RWPE1 (cell line): ENCODE measurements around the gene ARID3A.

Experiments used
- CTCF ChIA-PET: fragments of 350-600 bp; sonication (Branson Sonifier 250); formaldehyde crosslinking; extraction: SDS; loops from one replicate; lab custom pipeline; 2021; lab: Yijun Ruan, JAX
- POLR2A ChIA-PET: fragments of 400-600 bp; formaldehyde crosslinking; extraction: SDS; loops from one replicate; lab custom pipeline; 2020; ENCODE audit warnings: antibody characterized with exemption; ENCODE audit not compliant: low non-redundant PET; lab: Yijun Ruan, JAX
- DNase-seq: peaks from one replicate; pipeline ENCODE4 v3.0.0; 2012; ENCODE audit warnings: low spot score
- H3K27ac ChIP-seq: fragments of 450-650 bp; 2 replicates; pipeline ENCODE4 v1.5.1; 2017
- CTCF ChIP-seq: fragments of 450-650 bp; conservative IDR thresholded peaks from 2 replicates; pipeline ENCODE4 v1.5.1; 2017; ENCODE audit warnings: low read depth, mild to moderate bottlenecking

Gene ARID3A

GRCh38 chr19:918481-919198, 7.2 kb upstream of the ARID3A start:
- CTCF ChIA-PET: interaction anchor here (0.6 kb wide), 2 partner anchors 63 to 92 kb away, joined by 3 read pairs; no protein-coding TSS in a partner anchor
- no peak overlapping the region for H3K27ac ChIP-seq
- POLR2A ChIA-PET: no interaction called here
- TF ChIP-seq CTCF: no peak
- DNase-seq: no peak

- POLR2A ChIA-PET: no interaction called here
- CTCF ChIA-PET: interaction anchor here (0.6 to 1.6 kb wide), 3 partner anchors 36 to 93 kb away, joined by 3 to 7 read pairs (median 4); no protein-coding TSS in a partner anchor
- H3K27ac ChIP-seq: no peak overlapping the region
- no peak for DNase-seq
- TF ChIP-seq CTCF: no peak
Measured at GRCh38 chr19:919199-920050, 6.4 kb upstream of the ARID3A start.

DNA sequence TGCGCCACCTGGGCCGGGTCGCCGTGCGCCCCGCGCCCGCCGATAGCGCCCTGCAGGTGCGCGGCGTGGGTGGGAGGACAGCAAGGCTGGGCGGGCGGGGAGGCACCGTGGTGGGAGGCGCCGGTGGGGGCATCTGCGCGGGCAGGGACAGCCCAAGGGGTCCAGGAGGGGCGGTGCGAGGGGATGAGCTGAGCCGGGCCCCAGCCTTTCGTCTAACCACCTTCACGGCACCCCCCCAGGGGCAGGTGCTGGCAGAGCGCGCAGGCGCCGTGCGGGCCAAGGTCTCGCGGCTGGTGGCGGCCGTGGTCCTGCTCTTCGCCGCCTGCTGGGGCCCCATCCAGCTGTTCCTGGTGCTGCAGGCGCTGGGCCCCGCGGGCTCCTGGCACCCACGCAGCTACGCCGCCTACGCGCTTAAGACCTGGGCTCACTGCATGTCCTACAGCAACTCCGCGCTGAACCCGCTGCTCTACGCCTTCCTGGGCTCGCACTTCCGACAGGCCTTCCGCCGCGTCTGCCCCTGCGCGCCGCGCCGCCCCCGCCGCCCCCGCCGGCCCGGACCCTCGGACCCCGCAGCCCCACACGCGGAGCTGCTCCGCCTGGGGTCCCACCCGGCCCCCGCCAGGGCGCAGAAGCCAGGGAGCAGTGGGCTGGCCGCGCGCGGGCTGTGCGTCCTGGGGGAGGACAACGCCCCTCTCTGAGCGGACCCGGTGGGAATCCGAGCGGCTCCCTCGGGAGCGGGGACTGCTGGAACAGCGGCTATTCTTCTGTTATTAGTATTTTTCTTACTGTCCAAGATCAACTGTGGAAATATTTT, 5.6 kb upstream of the ARID3A start:
- POLR2A ChIA-PET: no interaction called here
- CTCF ChIA-PET: interaction anchor here (0.5 to 1.6 kb wide), 6 partner anchors 37 to 80 kb away, joined by 4 to 7 read pairs (median 4); no protein-coding TSS in a partner anchor
- DNase-seq: no peak
- H3K27ac ChIP-seq: no peak overlapping the region
- TF ChIP-seq CTCF: no peak

GRCh38 chr19:924553-925086, 1.2 kb upstream of the ARID3A start:
- no peak for TF ChIP-seq CTCF
- CTCF ChIA-PET: interaction anchor here (1.4 to 1.5 kb wide), 2 partner anchors 57 to 60 kb away, joined by 4 to 8 read pairs; partner anchors contain the start of gene WDR18
- no peak for DNase-seq
- peak overlapping the region; percentile 85 for H3K27ac ChIP-seq
- POLR2A ChIA-PET: interaction anchor here (2.0 kb wide), 1 partner anchor 60 kb away, joined by 9 read pairs; the partner anchor contains the start of gene WDR18

- no peak for DNase-seq
- H3K27ac ChIP-seq: peak overlapping the region; percentile 85
- ChIA-PET POLR2A (interaction anchor here (0.5 kb wide), 1 partner anchor 76 kb away, joined by 10 read pairs; no protein-coding TSS in a partner anchor), CTCF (interaction anchor here (1.4 kb wide), 1 partner anchor 57 kb away, joined by 4 read pairs; no protein-coding TSS in a partner anchor)
- no peak for TF ChIP-seq CTCF
Measured at GRCh38 chr19:925087-925525, 729 bp upstream of the ARID3A start.
